OCI-LY7 (cell line): ENCODE results near the gene C22orf31.

Experiments
- CTCF ChIP-seq: fragments of 200-600 bp; sonication (generic); conservative IDR thresholded peaks from 2 replicates; pipeline ENCODE4 v1.5.1; 2014; ENCODE audit warnings: mild to moderate bottlenecking, antibody characterized with exemption, low read length, moderate library complexity, mixed read lengths
- EZH2phosphoT487 ChIP-seq: fragments of 200-600 bp; sonication (generic); IDR thresholded peaks from 2 replicates; pipeline ENCODE4 v1.6.1; 2018; ENCODE audit warnings: low read depth, borderline replicate concordance, mild to moderate bottlenecking, mixed run types, antibody characterized with exemption, low read length, moderate library complexity, mixed read lengths

- no peak for TF ChIP-seq CTCF
- no peak for TF ChIP-seq EZH2phosphoT487
Measured at GRCh38 chr22:29050457-29050856, 11.2 kb downstream of the C22orf31 start.
